ENCODE results near the gene KNOP1.

KNOP1 gene

DNA sequence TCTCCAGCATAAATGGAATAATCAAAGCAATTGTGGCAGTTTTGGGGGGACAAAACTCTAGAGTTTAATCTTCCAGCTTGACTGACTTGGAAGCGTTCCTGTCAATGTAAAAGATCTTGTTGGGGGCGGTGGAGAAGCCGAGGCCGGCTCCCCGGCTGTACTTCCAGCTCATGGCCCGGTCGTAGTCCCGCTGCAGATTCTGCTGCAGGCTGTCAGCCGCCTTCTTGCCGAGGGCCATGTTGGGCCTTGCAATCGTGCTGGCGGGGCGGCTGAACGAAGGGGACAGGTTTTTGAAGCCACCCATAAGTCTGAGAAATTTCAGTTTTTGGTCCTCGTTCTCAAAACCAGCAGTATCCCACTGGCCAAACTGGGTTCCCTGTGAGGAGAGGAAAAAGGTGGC lies 11.2 kb downstream of the KNOP1 start:
- no peak for DNase-seq

DNA sequence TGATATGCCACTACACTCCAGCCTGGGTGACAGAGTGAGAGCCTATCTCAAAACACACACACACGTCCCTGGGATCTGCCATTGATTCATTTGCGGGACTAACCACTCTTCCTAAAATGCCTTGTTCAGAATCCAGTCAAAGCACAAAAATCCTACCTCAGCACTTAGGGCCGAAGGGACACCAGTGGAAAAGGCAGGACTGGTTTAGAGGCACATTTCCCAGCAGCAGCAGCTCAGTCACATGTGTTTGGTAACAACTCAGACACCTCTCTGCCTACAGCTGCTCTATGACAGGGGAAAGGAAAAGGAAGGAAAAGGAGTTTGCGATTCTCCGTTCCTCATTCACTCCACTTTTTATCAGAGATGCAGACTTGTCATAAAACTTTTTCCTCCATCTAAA lies 12.2 kb downstream of the KNOP1 start:
- DNase-seq = no peak

DNA sequence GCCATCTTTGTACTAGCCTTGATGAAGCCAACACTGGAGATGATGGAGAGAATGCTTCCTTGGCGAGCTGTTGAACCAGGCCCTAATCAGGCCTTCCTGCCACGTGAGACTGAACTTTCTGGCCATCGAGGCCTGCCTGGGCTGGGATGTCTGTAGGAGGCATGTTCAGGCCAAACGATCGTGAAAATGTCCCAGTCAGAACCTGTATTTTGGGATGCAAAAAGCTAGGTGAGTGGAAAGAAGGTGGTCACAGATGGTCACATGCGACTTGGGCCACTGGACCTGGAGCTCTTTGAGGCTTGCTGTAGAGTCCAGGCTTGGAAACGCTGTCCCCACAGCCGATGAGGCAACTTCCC lies 12.9 kb downstream of the KNOP1 start:
- no peak for DNase-seq

DNA sequence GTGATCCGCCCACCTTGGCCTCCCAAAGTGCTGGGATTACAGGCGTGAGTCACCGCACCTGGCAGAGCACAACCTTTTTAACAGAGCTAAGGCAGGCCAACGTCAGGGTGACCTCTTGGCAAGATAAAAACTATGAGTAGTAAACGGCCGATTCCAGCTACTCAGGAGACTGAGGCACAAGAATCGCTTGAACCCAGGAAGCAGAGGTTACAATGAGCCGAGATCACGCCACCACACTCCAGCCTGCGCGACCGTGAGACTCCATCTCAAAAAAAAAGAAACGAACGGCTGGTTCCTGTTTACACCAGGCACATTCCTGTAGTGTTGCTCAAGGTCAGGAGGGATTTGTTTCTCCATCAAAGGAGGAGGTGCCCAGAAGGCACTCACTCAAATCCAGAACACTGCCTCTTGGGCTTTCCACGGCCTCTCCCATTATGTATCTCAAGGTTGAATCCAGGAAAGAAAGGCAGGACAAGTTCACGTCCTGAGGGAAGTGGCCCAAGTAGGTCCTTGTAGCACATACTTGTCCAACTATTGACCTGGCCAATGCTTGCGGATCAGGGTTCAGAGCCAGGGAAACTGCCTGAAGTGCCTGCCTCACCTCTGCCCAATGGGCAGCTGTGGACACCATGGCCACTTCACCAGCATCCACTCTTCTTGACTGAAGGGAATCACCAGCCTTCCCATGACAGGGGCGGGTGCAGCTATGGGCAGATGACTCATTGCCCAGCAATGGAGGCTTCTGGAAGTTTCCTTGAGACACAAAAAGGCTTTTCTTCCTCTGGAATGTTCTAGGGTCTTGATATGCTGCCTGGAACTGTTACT lies 13.5 kb downstream of the KNOP1 start:
- DNase-seq = no peak

DNA sequence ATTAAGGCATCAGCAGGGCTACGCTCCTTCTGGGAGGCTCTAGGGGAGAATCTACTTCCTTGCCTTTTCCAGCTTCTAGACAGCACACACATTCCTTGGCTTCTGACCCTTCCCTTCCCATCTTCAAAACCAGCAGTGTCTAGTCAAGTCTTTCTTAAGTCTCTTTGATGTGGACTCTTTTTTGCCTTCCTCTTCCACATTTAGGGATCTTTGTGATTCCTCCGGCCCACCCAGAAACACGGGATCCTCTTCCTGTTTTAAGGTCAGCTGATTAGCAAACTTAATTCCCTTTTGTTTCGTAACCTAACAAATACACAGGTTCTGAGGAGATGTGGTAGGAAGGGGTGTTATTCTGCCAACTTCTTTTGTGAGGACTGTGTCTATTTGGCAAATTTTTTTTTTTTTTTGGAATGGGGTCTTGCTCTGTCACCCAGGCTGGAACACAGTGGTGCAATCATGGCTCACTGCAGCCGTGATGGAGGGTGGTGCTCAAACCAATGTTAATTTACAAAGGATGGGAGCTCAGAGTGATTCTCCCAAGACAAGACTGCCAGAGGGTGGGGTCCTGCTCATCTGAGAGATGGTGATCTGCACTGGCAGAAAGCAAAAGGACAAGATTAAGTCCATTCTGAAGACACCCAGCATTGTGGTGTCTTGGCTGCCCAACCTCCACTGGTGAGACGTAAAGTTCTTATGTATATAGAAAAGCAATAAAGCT lies 14.7 kb downstream of the KNOP1 start:
- DNase-seq = no peak

DNA sequence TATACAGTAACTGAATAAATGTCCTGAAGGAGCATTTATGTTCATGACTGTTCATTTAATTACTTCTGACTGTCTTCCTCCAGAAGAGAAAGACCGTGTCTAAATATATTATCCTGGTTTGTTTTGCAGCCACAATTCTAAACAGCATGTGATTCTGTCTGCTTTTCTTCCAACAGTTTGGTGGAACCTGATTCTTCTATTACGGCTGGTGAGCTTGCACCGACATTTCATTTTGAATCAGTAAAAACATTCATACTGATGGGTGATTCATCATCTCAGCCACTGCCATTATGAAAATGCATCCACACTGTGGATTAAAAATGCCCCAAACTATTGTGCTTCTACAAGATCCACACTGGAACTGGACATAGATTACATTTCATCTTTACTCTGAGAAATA lies 16.9 kb downstream of the KNOP1 start:
- DNase-seq = no peak

DNA sequence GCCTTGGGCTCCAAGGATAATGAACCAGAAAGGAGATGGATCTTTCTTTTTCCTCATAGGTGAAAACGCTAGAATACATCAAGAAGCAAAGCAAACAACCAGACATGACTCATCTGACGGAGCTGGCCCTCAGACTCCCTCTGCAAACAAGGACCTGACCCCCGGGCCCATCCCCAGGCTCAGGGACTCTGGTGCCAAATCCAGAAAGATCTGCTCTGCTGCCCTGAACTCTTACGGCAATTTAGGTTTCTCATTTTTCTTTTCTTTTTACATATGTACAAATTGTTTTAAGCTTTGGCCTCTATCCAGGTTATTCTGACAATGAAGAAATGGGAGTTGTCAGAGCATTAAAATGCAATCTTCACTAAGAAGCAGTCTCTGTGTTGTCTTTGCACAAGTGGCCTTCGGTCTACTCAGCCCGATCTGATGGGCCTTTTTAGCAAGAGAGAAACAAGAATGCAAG lies 17.7 kb downstream of the KNOP1 start:
- no peak for DNase-seq

DNA sequence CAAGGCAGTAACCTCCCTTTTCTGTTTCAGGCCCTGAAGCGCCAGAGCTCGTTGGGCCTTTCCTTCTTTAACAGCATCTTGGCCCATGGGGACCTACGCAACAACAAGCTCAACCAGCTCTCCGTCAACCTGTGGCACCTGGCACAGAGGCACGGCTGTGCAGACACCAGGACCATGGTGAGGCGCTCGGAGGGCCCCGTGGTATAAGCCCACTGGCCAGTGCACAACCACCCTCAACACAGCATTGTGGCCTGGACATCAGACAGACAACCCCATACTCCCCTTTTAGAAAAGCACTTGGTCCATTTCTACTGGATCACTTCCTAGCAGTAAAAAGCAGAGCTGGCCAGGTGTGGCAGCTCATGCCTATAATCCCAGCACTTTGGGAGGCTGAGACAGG lies 18.6 kb downstream of the KNOP1 start:
- no peak for DNase-seq

DNA sequence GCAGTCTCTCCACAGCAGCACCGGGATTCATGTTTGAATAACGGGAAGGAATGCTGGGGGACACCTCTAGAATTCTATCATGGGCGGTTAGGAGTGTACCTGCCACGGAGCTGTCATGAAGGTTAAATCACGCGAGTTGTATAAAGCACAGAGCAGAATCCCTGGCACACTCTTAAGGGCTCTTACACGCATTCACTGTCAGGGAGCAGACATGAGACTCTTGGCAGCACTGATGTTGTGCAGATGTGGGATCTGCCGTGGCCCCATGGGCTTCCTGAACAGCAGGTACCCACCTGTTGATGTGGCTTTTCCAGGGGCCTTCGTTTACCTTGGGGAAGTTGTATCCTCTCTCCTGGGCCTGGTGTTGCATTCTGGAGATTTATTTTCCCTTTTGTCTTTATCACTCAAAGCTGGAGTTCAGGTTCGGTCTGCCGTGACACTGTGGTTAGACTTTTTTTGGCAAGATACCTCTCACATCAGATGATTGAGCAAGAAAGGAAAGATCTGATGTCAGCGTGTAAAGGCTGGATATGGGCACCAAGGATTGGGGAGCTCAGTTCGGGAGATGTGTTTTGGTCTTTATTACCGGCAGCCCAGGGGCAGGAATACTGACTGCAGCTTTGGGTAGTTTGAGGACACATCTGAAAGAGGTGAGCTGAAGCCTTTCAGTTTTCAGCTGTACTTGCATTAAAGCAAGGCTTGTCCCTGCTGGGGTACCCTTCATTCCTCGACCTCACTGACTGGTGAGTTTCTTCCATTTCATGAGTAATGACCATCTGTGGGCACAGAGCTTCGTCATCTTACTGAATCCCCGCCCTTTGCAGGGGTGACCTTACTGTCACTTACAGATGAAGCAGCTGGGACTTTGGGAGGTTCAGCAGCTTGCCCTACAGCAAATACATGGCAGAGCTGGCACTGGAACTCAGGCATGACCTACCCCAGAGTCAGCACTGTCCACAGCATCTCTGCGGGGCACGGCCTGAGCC lies 19.3 kb downstream of the KNOP1 start:
- no peak for DNase-seq

DNA sequence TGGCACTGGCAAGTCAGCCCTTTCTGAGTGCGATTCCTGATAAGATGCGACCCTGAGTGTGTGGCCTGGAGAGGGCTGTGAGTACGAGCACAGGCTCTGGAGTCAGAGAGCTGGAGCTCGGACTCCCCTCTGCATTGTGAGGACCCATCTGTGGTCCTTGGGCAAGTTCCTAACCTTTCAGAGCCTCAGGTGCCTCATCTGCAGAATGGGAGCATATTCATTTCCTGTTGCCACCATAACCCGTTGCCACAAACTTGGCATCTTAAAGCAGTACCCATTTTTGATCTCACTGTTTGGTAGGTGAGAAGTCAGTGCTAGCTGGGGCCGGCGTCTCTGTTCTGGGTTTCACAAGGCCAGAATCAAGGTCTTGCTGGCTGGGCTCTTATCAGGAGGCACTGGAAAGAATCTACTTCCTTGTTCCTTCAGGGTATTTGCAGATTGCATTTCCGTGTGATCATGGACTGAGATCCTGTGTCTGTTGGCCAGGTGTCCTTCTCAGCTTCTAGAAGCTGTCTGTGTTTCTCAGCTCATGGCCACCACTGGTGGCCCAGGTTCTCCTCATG lies 20.2 kb downstream of the KNOP1 start:
- no peak for DNase-seq

DNA sequence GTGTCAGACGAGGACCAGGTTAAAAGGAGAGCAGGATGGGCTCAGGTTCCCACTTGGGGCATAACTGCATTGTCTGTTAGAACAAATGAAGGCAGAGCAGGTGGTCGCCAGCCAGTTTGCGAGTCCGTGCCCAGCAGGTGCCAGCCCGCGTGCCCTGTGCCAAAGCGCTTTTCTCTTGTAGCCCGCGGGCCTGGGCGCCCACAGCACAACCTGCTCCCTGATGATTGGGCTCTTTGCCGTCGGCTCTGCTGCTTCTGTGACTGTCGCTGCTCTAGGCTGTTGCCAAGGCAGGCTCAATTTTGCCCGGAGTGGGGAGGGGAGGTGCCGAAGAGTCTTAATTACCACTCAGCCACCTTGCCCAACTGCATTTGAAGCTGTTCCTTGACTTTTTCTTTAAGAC lies 21.1 kb downstream of the KNOP1 start:
- no peak for DNase-seq

DNA sequence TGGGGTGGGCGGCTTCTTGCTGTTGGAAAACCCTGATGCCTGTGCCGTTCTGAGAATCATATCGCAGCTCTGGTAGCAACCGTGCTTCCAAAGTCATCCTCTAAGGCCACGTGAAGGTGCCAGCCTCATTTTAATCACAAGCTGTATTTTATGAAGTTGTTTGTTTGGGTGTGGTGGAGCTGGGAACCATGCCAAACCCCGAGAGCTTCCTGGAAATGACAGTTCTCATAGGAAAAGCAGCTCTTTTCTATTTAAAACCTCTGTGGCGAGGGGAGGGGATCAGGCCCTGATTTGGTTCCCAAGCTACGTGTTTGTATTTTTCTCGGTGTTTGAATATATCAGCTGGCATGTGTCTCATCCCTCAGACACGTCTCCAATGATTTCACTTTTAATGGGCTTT lies 21.7 kb downstream of the KNOP1 start:
- DNase-seq = peak; percentile 53

DNA sequence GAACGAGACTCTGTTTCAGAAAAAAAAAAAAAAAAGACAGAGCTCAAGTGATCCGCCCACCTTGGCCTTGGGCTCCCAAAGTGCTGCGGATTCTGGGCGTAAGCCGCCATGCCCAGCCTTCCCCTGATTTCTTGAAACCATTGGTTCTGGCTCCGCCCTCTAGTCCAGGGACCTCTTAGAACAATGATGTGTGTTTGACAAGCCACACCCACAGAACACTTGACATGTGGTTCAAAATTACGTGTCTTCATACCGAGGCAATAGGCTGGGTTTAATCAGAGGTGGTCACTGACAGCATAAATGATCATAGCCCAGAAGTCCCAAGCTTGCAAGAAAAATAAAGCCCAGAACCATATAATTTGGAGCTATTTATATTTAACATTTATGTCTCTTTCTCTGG lies 23.0 kb downstream of the KNOP1 start:
- no peak for DNase-seq

DNA sequence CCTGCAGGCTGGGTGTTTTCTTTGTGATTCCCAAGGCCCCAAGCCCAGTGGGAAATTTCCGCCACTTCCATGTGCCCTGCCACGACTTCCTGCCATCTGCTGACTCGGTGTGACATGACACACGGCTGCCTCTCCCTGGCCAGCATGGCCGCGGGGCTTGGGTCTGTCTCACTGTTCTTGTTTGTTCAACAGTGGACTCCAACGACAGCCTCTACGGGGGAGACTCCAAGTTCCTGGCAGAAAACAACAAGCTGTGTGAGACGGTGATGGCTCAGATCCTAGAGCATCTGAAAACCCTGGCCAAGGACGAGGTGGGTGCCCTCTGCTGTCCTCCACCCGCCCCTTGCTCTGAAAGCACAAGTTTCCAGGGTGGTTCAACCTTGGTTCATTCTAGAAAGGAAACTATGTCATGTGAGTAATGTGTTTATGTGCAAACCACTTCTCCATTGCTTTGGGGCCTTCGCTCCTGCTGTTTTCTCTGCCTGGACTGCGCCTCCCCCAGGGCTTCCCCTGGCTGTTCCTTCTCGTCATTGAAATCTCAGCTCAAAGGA lies 26.8 kb downstream of the KNOP1 start:
- no peak for DNase-seq

DNA sequence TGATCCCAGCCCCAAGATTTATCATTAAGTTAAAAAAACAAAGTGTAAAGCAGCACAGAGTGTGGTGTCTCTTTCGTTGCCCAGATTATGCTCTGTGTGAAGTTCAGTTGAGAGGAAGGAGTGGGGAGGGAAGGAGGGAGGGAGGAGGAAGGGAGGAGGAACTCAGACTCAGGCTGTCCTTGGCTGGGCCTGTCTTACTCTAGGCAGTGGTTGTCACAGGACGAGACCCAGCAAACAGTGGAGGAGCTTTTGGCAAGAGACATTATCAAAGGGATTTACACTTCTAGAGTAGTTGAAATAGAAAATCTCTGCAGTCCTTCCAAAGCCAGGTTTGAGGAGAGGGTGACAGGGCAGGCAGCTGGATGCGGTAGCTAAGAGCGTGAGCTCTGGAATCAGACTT lies 27.8 kb downstream of the KNOP1 start:
- DNase-seq = no peak

DNA sequence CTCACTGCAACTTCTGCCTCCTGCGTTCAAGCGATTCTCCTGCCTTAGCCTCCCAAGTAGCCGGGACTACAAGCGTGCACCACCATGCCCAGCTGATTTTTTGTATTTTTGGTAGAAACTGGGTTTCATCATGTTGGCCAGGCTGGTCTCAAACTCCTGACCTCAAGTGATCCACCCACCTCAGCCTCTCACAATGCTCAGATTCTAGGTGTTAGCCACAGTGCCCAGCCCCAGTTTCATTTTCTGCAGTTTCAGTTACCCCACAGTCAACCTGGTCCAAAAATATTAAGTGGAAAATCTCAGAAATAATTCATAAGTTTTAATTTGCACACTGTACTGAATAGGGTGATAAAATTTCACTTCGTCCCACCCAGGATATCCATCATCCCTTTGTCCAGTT lies 28.7 kb downstream of the KNOP1 start:
- no peak for DNase-seq

DNA sequence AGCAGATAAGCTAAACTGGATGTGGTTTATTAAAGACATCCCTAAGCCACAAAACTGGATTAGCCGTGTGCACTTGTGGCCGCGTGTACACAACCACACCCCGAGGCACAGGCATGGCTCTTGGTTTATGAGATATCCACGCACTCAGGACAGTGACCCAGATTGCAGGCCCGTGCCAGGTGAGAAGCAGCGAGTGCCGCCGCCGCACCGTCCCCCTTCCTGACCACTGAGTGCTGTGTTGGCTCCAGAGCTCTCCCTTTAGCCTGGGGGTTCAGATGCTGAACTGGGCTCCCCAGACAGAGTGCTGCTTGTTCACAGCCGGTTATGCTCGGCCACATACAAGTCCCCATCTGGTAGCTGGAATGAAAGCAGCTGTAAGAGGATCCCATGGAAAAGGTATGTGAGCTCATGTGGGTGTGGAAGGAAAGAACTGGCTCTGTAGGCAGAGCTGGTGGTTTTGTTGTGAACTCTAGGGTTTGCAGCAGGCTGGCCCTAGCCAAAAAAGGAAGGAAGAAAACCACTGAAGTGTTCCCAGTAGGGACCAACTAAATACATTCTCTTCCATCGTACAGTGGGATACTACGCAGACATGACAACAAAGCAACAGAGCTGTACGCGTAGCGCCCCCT lies 29.5 kb downstream of the KNOP1 start:
- no peak for DNase-seq

DNA sequence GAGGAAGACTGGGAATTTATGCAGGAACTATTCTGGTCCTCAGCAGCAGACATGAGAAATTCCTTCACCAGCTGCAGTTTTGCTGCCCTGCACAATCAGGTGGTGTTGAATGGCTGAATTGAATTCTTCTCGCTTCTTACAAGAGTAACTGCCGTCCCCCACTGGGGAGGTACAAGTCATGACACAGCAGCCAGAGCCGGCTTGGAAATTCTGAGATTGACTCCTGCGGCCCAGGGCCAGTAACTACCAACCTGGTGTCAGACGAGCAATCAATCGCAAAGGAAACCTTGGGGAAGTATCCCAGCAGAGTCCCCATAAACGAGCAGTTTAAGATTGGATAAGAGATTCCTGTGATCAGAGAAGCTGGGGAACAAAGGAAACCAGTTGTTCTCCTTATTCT lies 30.7 kb downstream of the KNOP1 start:
- DNase-seq = no peak

DNA sequence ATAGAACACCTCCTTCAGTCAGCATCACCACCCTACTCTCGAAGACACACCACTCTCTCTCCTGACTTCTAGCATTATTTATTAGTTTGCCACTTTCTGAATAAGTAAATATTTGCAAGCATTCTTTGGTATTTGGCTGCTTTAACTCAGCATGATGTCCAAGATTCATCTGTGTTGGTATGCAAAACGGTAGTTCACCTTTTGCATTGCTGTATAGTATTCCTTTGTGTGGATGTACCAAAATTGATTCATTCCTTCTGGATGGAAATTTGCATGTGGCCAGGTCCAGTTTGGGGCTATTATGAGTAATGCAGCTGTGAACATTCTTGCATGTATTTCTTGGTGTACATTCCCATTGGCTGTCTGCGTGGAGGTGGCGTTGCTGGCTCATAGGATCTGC lies 32.9 kb downstream of the KNOP1 start:
- DNase-seq = no peak

DNA sequence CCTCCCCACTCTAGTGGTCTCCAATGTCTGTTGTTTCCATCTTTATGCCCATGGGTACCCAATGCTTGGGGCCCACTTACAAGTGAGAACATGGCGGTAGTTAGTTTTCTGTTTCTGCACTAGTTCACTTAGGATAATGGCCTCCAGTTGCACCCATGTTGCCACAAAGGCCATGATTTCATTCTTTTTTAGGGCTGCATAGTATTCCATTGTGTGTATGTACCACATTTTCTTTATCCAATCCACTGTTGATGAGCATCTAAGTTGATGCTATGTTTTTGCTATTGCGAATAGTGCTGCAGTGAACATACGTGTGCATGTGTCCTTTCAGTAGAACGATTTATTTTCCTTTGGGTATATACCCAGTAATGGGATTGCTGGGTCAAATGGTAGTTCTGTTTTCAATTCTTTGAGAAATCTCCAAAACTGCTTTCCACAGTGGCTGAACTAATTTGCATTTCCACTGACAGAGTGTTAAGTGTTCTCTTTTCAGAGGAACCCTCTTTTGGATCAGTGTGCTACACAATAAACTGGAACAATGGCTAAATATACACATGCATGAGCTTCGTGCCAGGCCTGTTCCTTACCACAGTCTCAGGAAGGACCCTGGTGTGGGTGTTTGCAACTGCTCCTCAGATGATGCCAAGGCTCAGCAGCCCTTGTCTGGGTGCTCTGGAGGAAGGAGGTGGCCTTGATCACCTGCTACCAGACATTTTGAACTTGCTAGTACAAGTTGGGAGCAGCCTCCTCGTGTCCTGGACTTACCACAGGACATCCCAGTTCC lies 34.4 kb downstream of the KNOP1 start:
- DNase-seq = no peak

DNA sequence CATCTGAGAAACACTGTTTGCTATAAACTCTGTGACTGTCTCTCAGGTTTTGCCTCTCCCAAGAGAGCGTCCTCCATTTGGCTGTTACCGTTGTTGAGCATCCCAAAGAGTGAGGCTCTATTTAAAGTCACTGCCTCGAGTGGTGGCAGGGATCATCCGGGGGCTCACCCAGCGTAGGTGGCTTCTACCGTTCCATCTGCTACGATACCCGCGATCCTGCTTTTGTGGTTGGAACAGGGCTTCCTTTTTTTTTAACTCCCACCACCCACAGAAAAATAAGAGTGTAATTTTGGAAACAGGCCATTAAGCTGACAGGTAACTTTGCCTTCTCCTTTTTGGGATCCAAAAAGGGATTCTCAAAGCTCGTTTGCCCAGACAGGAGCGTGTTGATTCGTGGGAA lies 36.4 kb downstream of the KNOP1 start:
- no peak for DNase-seq

All from activated CD4-positive, alpha-beta T cell treated with anti-CD3 and anti-CD28 coated beads, Interleukin-2, amount 50 U/mL, for 1 hour (primary cell).